HG03135 (cell line): Measurements from ENCODE around the gene PRRG2.
"Not testable (repeated sequence)": the region's sequence is repeated elsewhere in the genome, so short reads cannot be mapped to it uniquely, and the experiment has no call there.

Experiments used
- ATAC-seq: cut with Tn5 transposase; IDR thresholded peaks from one replicate; pipeline ENCODE4 v1.9.1; 2021; ENCODE audit warnings: mild to moderate bottlenecking, moderate library complexity; ENCODE audit not compliant: unreplicated experiment

The PRRG2 gene

GRCh38 chr19:49599378-49600295 is 18.5 kb downstream of the PRRG2 start:
- no peak for ATAC-seq

DNA sequence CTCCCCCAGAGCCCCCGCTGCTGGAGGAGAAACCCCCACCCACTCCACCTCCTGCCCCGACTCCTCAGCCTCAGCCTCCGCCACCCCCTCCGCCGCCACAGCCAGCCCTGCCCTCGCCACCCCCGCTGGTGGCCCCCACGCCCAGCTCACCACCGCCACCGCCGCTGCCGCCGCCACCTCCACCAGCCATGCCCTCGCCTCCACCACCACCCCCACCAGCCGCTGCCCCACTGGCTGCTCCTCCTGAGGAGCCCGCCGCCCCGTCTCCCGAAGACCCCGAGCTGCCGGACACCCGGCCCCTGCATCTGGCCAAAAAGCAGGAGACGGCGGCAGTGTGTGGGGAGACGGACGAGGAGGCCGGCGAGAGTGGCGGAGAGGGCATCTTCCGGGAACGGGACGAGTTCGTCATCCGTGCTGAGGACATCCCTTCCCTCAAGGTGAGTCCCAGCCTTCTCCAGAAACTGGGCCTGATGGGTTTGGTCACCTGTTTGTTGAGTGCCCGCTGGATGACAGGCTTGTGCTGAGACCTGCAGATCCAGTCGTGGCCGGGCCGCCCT is 20.4 kb downstream of the PRRG2 start:
- no peak for ATAC-seq

DNA sequence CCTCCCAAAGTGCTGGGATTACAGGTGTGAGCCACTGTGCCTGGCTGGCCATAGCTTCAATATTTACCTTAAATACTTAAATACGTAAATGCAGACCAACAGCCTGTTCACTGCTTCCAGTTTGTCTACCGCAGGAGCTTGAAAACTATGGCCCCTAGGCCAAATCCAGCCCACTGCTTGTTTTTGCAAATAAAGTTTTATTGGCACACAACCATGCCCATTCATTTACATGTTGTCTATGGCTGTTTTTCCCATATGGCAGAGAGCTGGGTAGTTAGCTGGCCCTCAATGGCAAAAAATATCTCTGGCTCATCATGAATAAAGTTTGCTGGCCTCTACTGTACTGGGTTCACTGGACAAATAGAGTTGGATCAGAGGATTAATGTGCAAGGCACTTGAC is 21.7 kb downstream of the PRRG2 start:
- ATAC-seq, result no peak

GRCh38 chr19:49605605-49606004 is 24.5 kb downstream of the PRRG2 start:
- no peak for ATAC-seq

DNA sequence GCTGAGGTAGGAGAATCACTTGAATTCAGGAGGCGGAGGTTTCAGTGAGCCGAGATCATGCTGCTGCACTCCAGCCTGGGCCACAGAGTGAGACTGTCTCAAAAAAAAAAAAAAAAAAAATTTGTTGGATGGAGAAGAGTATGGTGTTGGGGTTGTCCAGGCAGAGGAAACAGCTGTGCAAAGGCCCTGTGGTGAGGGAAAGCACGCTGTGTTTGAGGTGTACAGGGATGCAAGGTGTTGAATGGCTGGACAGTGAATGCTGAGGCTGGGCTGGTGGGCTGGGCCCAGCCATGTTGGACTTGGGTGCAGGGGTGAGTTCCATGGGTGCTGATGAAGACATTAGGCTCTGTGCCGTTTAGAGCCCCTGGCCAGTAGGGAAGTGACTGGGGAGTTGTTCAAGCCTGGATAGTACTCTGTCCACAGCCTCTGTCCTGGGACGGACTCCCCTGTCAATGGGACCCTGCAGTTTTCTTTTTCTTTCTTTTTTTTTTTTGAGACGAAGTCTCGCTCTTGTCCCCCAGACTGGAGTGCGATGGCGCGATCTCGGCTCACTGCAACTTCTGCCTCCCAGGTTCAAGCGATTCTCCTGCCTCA is 28.5 kb downstream of the PRRG2 start:
- no peak for ATAC-seq

DNA sequence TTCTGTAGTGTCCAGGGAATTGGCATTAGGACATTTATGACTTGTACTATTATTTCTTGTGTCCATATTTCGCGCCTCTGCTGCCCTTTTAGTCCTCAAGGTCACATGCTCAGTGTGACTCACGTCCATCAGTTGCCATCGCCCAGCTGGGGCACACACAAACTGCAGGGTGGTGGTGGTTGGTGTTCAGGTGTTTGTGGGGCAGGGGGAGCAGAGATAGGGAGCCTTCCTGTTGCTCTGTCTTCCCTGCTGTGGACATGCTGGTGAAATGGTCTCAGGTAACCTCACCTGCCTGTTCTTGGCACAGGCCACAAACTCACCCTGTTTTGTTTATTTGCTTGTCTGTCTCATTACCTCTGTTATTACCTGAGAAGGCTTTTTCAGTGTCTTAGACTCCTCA is 32.3 kb downstream of the PRRG2 start:
- no peak for ATAC-seq

GRCh38 chr19:49614096-49614833 is 33.1 kb downstream of the PRRG2 start:
- no peak for ATAC-seq

DNA sequence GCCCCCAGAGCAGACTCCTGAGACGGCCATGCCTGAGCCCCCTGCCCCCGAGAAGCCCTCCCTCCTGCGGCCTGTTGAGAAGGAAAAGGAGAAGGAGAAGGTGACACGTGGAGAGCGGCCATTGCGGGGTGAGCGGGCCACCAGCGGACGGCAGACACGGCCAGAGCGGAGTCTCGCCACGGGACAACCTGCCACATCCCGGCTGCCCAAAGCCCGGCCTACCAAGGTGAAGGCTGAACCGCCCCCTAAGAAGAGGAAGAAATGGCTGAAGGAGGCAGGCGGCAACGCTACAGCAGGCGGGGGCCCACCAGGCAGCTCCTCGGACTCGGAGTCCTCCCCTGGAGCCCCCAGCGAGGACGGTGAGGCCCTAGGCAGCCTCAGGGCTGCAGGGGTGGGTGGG is 34.7 kb downstream of the PRRG2 start:
- ATAC-seq, result no peak

- no peak for ATAC-seq
Measured at GRCh38 chr19:49616532-49616931, 35.4 kb downstream of the PRRG2 start.

GRCh38 chr19:49616945-49617344 is 35.8 kb downstream of the PRRG2 start:
- no peak for ATAC-seq

GRCh38 chr19:49617860-49618259 is 36.7 kb downstream of the PRRG2 start:
- not testable (repeated sequence) for ATAC-seq

- ATAC-seq, result no peak
Measured at GRCh38 chr19:49624967-49625910, 44.1 kb downstream of the PRRG2 start.

DNA sequence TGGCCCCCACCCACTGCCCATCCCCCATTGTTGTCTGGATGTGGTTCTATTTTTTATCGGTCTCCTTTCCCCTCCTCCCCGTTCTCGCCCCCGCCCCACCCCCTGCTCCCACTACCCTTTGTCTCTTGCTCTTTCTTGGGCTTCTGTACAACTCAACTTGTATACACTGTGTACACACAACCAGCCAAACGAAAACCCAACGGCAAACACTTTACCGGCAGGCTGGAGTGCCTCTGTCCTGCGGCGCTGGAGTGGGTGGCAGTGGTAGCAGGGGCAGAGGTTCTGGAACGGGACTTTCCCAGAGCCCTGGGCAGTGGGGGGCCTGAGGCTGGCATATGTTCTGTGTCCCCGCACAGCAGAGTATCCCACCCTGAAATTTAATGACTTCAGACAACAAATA is 45.1 kb downstream of the PRRG2 start:
- no peak for ATAC-seq

DNA sequence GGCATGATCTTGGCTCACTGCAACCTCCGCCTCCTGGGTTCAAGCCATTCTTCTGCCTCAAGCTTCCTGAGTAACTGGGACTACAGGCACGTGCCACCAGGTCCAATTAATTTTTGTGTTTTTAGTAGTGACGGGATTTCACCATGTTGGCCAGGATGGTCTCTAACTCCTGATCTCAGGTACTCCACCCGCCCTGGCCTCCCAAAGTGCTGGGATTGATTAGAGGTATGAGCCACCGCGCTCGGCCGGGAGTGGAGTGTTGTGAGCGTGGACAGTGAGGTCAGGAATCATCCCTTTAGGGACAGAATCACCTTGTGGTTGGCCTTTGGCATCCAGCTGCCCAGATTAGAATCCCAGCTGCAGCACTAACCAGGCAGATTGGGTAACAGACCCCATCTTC is 48.5 kb downstream of the PRRG2 start:
- no peak for ATAC-seq

GRCh38 chr19:49631014-49631588 is 50.0 kb downstream of the PRRG2 start:
- no peak for ATAC-seq

DNA sequence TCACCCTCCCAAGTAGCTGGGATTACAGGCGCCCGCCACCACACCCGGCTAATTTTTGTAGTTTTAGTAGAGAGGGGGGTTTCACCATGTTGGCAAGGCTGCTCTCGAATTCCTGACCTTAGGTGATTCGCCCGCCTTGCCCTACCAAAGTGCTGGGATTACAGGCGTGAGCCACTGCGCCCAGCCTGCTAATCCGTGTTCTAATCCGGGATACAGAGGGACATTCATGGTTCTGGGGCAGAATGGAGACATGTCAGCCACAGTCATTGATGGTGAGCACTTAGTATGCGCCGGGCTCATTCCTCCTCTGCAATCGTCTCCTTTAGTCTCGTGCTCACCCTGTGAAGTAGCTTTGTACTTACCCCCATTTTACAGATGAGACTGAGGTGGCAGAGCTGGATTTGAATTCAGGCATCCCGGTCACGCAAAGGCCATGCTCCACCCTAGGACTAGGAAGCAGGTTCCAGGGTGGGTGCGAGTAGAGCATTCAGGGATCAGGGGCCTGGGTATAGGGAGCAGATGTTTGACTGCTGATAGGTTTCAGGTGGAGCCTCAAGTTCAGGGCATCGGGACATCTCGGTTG is 50.6 kb downstream of the PRRG2 start:
- ATAC-seq, result no peak

GRCh38 chr19:49632576-49632975 is 51.5 kb downstream of the PRRG2 start:
- ATAC-seq, result no peak

GRCh38 chr19:49633273-49633672 is 52.2 kb downstream of the PRRG2 start:
- ATAC-seq, result not testable (repeated sequence)

DNA sequence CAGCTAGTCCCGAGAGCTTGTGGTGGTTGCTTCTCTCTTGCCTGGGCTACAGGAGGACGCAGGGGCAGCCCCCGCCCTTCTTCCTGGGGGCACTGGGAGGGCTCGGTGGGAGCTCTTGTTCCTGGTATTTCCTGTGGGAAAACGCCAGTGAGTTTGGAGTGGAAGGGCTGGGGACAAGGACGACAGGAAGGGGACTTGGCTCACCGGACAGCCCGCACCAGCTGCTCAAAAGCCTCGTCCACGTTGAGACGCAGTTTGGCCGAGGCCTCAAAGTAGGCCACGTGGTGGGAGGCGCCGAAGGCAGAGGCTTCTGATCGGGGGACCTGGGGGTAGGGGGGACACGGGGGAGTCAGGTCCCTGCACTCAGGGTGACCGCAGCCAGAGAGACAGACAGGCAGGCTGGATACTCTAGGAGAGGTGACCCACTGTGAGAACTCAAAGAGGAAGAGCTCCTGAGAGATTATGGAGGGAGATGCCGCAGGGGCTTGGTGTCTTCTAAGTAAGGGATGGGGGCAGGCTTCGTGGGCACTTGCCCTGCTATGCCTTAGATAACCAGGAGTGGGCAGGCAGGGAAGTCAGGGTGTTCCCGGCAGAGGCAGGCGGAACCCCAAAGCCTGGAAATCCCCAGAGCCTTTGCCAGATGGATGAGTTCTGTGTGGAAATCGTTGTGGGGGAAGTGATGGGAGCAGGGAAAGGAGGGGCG is 54.6 kb downstream of the PRRG2 start:
- no peak for ATAC-seq
